C4-2B (cell line): ENCODE data around the gene SPHK1.

Source experiments
- CTCF ChIP-seq: fragments of 450-650 bp; conservative IDR thresholded peaks from 2 replicates; pipeline ENCODE4 v1.5.1; 2017; ENCODE audit warnings: mild to moderate bottlenecking
- ZFX ChIP-seq: fragments of 450-650 bp; IDR thresholded peaks from 2 replicates; pipeline ENCODE4 v1.6.1; 2017

DNA sequence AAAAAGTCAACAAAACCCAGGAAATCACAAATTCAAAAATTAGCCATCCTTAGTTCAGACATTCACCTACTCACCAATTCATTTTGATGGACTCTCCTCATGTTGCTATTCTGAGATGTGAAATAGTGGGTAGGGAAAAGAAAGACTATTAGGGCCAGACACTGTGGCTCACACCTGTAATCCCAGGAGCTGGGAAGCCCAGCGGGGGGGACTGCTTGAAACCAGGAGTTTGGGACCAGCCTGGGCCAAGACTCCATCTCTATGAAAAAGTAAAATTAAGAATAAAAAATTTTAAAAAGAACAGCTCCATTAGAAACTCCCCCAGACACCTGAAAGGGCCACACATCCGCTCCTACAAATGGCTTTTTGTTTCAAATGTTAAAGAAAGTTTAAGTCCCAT lies 47.1 kb downstream of the SPHK1 start:
- TF ChIP-seq CTCF (no peak), ZFX (no peak)
